Measurements from ENCODE around the gene RDH8.

Gene RDH8

GRCh38 chr19:10036601-10037071, 23.4 kb downstream of the RDH8 start:
- no peak for DNase-seq

- no peak for DNase-seq
These were observed 24.1 kb downstream of the RDH8 start for GRCh38 chr19:10037367-10037766.

- no peak for DNase-seq
These were observed 24.5 kb downstream of the RDH8 start for GRCh38 chr19:10037809-10038208.

GRCh38 chr19:10043286-10043927, 30.1 kb downstream of the RDH8 start:
- no peak for DNase-seq

GRCh38 chr19:10044390-10044789, 31.1 kb downstream of the RDH8 start:
- DNase-seq, result no peak

DNA sequence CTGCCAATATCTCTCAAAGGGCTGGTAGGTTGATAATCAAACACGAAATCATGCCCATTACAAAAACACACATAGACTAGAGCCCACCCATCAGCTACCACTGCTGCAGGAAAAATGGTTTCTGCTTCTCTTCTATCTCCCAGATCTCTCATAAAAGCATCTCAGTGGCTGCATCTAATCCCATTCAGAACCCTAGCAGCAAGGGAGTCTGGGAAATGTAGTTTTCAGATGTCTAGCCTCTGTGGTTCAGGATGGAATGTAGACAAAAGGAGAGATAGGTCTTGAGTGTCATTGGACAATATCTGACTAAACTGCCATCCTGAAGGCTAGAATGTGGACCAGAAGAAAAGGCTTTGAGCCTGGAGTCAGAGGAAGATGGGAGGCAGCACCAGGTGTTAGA, 32.1 kb downstream of the RDH8 start:
- DNase-seq, result no peak

DNA sequence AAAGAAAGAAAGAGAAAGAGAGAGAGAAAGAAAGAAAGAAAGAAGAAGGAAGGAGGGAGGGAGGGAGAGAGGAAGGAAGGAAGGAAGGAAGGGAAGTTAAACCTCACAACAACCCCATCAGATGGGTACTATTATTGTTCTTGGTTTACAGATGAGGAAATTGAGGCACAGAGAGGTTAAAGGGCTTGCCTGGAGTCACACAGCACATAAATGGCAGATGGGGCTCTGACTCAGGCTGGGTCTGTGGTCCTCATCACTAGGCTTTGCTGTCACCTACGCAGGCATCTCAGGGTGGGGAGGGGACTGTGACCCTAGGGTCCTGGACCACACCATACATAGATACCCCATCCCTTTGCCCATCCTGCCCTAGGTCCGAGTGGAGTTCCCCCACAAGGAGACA, 36.3 kb downstream of the RDH8 start:
- no peak for DNase-seq

DNA sequence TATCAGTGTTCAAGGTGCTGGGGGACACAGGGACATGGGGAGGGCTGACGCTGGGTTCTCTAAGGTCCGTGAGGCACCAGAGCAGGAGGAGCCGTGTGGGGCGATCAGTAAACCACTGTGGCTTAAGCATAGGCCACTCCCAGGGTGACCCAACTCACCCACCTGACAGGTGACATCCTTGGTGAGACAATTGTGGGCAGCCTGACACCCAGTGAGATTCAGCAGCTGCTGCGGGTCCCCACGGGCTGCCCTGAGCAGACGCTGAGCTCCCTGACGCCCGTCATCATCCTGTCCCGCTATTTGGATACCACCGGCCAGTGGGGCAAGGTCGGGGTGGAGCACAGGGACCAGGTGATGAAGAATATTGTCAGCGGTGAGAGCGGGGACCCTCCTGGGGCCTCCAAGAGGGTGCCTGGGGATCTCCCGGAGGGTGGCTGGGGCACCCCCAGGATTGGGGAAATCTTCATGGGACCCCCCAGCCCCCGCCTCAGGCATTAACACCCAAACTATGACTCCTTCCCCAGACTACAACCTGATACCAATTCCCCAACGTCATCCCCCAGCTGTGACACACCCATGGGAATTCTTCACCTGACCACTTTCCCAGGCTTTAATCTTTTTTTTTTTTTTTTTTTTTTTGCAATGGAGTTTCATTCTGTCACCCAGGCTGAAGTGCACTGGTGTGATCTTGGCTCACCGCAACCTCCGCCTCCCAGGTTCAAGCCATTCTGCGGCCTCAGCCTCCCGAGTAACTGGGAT, 39.5 kb downstream of the RDH8 start:
- no peak for DNase-seq

GRCh38 chr19:10061717-10062310, 48.5 kb downstream of the RDH8 start:
- no peak for DNase-seq

DNA sequence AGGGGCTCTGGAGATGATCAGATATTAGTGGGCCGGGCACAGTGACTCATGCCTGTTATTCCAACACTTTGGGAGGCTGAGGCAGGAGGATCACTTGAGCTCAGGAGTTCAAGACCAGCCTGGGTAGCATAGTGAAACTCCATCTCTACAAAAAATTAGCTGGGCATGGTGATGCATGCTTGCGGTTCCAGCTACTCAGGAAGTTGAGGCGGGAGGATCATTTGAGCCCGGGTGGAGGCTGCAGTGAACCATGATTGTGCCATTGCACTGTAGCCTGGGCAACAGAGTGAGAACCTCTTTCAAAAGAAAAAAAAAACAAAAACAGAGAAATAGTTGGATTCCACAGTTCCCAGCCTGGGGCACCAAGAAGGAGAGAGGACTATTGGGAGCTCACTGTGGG, 54.9 kb downstream of the RDH8 start:
- DNase-seq, result no peak

GRCh38 chr19:10069046-10069445, 55.8 kb downstream of the RDH8 start:
- no peak for DNase-seq

DNA sequence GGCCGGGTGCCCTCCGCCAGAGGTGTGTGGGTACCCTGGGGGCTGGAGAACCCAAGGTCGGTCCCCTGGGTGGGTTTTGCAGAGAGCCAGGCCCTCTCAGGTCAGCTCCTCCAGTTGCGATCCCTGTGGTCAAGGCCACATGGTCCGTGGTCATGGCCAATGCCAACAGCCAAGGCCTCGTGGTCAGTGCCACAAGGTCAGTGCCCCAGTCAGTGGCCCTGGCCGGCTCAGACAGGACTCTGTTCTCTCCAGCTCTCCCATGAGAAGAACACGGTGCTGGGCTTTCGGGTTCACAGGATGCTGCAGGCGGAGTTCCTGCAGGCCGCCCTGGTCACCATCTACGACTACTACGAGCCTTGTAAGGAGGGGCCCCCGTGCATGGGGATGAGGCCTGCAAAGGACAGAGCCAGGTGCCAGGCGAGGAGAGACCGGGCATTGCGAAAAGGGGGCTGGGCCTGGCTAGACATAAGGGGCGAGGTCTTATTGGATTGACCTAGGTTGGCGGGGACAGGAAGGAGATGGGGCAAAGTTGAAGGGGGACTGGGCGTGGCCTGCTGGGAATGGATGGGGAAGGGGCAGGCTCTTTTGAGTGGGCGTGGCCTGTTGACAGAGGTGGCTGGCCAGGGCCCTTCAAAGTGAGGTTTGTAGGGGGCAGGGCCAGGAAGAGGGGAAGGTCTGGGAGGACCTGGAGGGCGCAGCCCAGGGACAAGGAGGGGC, 57.6 kb downstream of the RDH8 start:
- DNase-seq, result no peak

Measured in anterior cingulate cortex (tissue), 58 donors.